Endodermal cell (in vitro differentiated cells): ENCODE measurements around the gene ZNF593OS. TPM values are rescaled to one million over a fixed set of nuclear protein-coding genes. Genes with fewer than 3 reads are reported as not detected.
A peak's percentile ranks its signal among the peaks of the same experiment; 100 is the strongest.

Experiments
- DNase-seq: peaks from one replicate; pipeline ENCODE4 v3.0.0-alpha.2; 2017
- H3K27ac ChIP-seq: 2 replicates; pipeline ENCODE4 v1.5.1; 2013; ENCODE audit warnings: mild to moderate bottlenecking, low read depth, low read length, moderate library complexity
- H3K27me3 ChIP-seq: 2 replicates; pipeline ENCODE4 v1.6.1; 2013; ENCODE audit warnings: mild to moderate bottlenecking, low read length, moderate library complexity; ENCODE audit not compliant: insufficient read depth, control insufficient read depth, poor library complexity, severe bottlenecking
- H3K36me3 ChIP-seq: 2 replicates; pipeline ENCODE4 v1.7.0; 2013; ENCODE audit warnings: mild to moderate bottlenecking, low read length, moderate library complexity; ENCODE audit not compliant: control insufficient read depth, insufficient read depth
- H3K4me1 ChIP-seq: one replicate; pipeline ENCODE4 v1.7.0; 2013; ENCODE audit warnings: low read length; ENCODE audit not compliant: control insufficient read depth, insufficient read depth
- H3K4me3 ChIP-seq: 2 replicates; pipeline ENCODE4 v1.5.1; 2013; ENCODE audit warnings: mild to moderate bottlenecking, low read length, moderate library complexity
- H3K9ac ChIP-seq: 2 replicates; pipeline ENCODE4 v1.6.1; 2013; ENCODE audit warnings: mild to moderate bottlenecking, low read length, moderate library complexity; ENCODE audit not compliant: poor library complexity, severe bottlenecking; ENCODE audit errors: extremely low read depth
- H3K9me3 ChIP-seq: 2 replicates; pipeline ENCODE4 v1.6.1; 2013; ENCODE audit warnings: mild to moderate bottlenecking, low read length, moderate library complexity; ENCODE audit not compliant: control insufficient read depth
- H3K27ac Mint-ChIP-seq: 2 replicates; pipeline ENCODE4 v1.8.0; 2020; ENCODE audit warnings: mixed read lengths
- H3K27me3 Mint-ChIP-seq: 2 replicates; pipeline ENCODE4 v1.8.0; 2021; ENCODE audit warnings: mild to moderate bottlenecking, mixed read lengths; ENCODE audit not compliant: insufficient read depth
- H3K36me3 Mint-ChIP-seq: 2 replicates; pipeline ENCODE4 v1.8.0; 2020; ENCODE audit warnings: low read depth, mixed read lengths
- H3K4me1 Mint-ChIP-seq: 2 replicates; pipeline ENCODE4 v1.8.0; 2020; ENCODE audit warnings: mixed read lengths
- H3K4me3 Mint-ChIP-seq: 2 replicates; pipeline ENCODE4 v1.8.0; 2020; ENCODE audit warnings: mild to moderate bottlenecking, moderate library complexity, mixed read lengths
- H3K9me3 Mint-ChIP-seq: 2 replicates; pipeline ENCODE4 v1.8.0; 2020; ENCODE audit warnings: mild to moderate bottlenecking, mixed read lengths
- CTCF ChIP-seq: fragments of 200-600 bp; sonication (generic); conservative IDR thresholded peaks from 2 replicates; pipeline ENCODE4 v1.5.0; 2021; ENCODE audit warnings: antibody characterized with exemption, mild to moderate bottlenecking
- WGBS, 2 experiments: methylation state at CpG; one replicate each; pipeline versions ENCODE4 v1.1.5 to v1.1.7; 2013; ENCODE audit warnings: missing lambda C conversion rate in 2 of 2, mixed read lengths in 1 of 2; ENCODE audit not compliant: insufficient coverage in 1 of 2, insufficient read length in 1 of 2; 5-methylcytosine and 5-hydroxymethylcytosine counted together
- total RNA-seq, 2 donors: library from RNA; stranded (reverse); fragmentation: NEBNext Ultra II Directional in 1 of 2; extraction: Animal tissue kit (Norgen Biotek cat#: 25700) in 1 of 2; gene quantifications; 2 replicates in 1 of 2; 3 replicates in 1 of 2; pipeline ENCODE4 v1.2.1, GENCODE V29; 2021

The ZNF593OS gene
- total RNA-seq, 2 donors from 2014 or later = not detected

DNA sequence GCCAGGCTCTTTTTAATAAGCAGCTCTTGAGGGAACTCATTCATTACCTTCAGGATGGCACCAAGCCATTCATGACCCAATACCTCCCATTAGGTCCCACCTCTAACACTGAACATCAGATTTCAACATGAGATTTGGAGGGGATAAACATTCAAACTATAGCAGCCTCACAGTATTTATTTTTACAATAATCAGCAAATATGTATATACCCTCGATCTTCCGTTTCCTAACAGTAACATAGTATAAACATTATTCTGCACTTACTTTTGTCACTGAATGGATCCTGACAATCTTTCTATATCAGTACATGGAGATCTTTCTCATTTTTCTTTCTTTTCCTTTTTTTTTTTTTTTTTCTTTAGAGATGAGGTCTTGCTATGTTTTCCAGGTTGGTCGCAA, 24.2 kb upstream of the ZNF593OS start:
- Histone ChIP-seq H3K4me1 (no peaks in the 10 kb centered on the region), H3K9me3 (no peaks in the 10 kb centered on the region), H3K36me3 (no peaks in the 10 kb centered on the region), H3K27me3 (no peaks in the 10 kb centered on the region), H3K27ac (no peak overlapping the region), H3K9ac (no peak overlapping the region), H3K4me3 (no peak overlapping the region)
- peaks cover 9% of the 10 kb centered on the region for H3K27me3 Mint-ChIP-seq
- no peaks in the 10 kb centered on the region for H3K36me3 Mint-ChIP-seq
- 92 to 100% methylated on average over 2 to 3 of the region's 3 CpGs for WGBS, 2 experiments
- H3K4me3 Mint-ChIP-seq = no peak overlapping the region
- H3K4me1 Mint-ChIP-seq = peaks cover 8% of the 10 kb centered on the region
- DNase-seq = no peak
- H3K9me3 Mint-ChIP-seq = no peaks in the 10 kb centered on the region
- H3K27ac Mint-ChIP-seq = no peak overlapping the region
- TF ChIP-seq CTCF = no peak

DNA sequence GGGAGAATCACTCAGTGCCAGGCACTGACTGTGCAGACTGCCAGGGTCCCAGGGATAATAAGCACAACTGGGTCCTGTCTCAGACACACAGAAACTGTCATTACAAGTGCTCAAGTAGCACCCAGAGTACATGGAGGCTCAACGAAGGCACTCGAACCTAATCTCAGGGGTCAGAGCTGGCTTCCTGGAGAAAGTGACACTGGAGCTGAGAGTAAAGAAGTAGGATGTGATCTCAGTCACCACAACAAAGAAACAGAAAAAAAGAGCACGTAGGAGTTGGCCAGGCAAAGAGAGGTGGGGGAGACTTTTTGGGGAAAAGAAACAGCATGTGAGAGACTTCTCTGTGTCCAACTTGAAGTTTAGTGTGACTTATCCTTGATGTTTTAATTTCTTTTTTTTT, 20.1 kb upstream of the ZNF593OS start:
- no peak overlapping the region for H3K9ac ChIP-seq

GRCh38 chr1:26190373-26190987, 18.8 kb upstream of the ZNF593OS start, which contains the start of gene CATSPER4:
CATSPER4 (plus strand) TSS chr1:26190602; CDS start chr1:26190628, 26 bp downstream.
- Histone ChIP-seq H3K36me3 (peaks cover 5% of the 10 kb centered on the region), H3K4me3 (no peak within 1 kb of the TSS), H3K9me3 (no peaks in the 10 kb centered on the region), H3K9ac (no peak within 1 kb of the TSS), H3K27ac (no peak within 1 kb of the TSS), H3K4me1 (no peaks in the 10 kb centered on the region), H3K27me3 (no peaks in the 10 kb centered on the region)
- 41 to 61% methylated on average over 11 to 16 of the region's 16 CpGs for WGBS, 2 experiments
- Mint-ChIP-seq H3K9me3 (no peaks in the 10 kb centered on the region), H3K4me1 (peaks cover 6% of the 10 kb centered on the region), H3K27me3 (peaks cover 5% of the 10 kb centered on the region), H3K4me3 (no peak within 1 kb of the TSS), H3K36me3 (peaks cover 26% of the 10 kb centered on the region), H3K27ac (peak within 1 kb of the TSS; percentile 69)
- DNase-seq = peak; percentile 96
- TF ChIP-seq CTCF = peak; percentile 81

More for the DNA sequence above, 20.1 kb upstream of the ZNF593OS start:
- H3K36me3 Mint-ChIP-seq = peaks cover 17% of the 10 kb centered on the region
- 71 to 88% methylated on average over 1 to 3 of the region's 3 CpGs for WGBS, 2 experiments
- peaks cover 9% of the 10 kb centered on the region for H3K27me3 Mint-ChIP-seq
- peaks cover 5% of the 10 kb centered on the region for H3K36me3 ChIP-seq
- no peak for DNase-seq
- H3K9me3 Mint-ChIP-seq = no peaks in the 10 kb centered on the region
- H3K4me1 Mint-ChIP-seq = peaks cover 6% of the 10 kb centered on the region
- no peaks in the 10 kb centered on the region for H3K4me1 ChIP-seq
- TF ChIP-seq CTCF = no peak
- H3K4me3 ChIP-seq = no peak overlapping the region
- H3K27ac Mint-ChIP-seq = no peak overlapping the region
- H3K27me3 ChIP-seq = no peaks in the 10 kb centered on the region
- no peak overlapping the region for H3K27ac ChIP-seq
- H3K4me3 Mint-ChIP-seq = no peak overlapping the region
- no peaks in the 10 kb centered on the region for H3K9me3 ChIP-seq
